MM.1S (cell line): ENCODE results near the gene LASP1.

Experiments used
- DNase-seq: peaks from one replicate; pipeline ENCODE4 v3.0.0-alpha.2; 2015
- H2AFZ ChIP-seq: fragments of 300-600 bp; sonication (generic); 2 replicates; pipeline ENCODE4 v1.6.0; 2016; ENCODE audit warnings: antibody characterized with exemption, low read length
- H3F3A ChIP-seq: fragments of 300-600 bp; sonication (generic); 2 replicates; pipeline ENCODE4 v1.6.1; 2016; ENCODE audit warnings: mild to moderate bottlenecking, antibody characterized with exemption, low read length, moderate library complexity, mixed read lengths; ENCODE audit not compliant: insufficient read depth
- H3K27ac ChIP-seq: fragments of 300-600 bp; sonication (generic); 2 replicates; pipeline ENCODE4 v1.5.1; 2016; ENCODE audit warnings: mild to moderate bottlenecking, low read length
- H3K27me3 ChIP-seq: fragments of 300-600 bp; sonication (generic); replicated peaks from 2 replicates; pipeline ENCODE4 v1.6.0; 2016; ENCODE audit warnings: low read length; ENCODE audit not compliant: insufficient read depth
- H3K36me3 ChIP-seq: fragments of 300-600 bp; sonication (generic); replicated peaks from 2 replicates; pipeline ENCODE4 v1.6.1; 2016; ENCODE audit warnings: mild to moderate bottlenecking, low read length, mixed read lengths; ENCODE audit not compliant: insufficient read depth
- H3K4me1 ChIP-seq: fragments of 300-600 bp; sonication (generic); 2 replicates; pipeline ENCODE4 v1.6.1; 2016; ENCODE audit warnings: low read length, mixed read lengths
- H3K4me2 ChIP-seq: fragments of 300-600 bp; sonication (generic); 2 replicates; pipeline ENCODE4 v1.6.0; 2016; ENCODE audit warnings: low read depth, low read length
- H3K4me3 ChIP-seq: fragments of 300-600 bp; sonication (generic); 2 replicates; pipeline ENCODE4 v1.5.1; 2016; ENCODE audit warnings: low read length, mixed read lengths
- H3K79me2 ChIP-seq: fragments of 300-600 bp; sonication (generic); 2 replicates; pipeline ENCODE4 v1.6.1; 2016; ENCODE audit warnings: mixed run types, low read length, mixed read lengths
- H3K9ac ChIP-seq: fragments of 300-600 bp; sonication (generic); 2 replicates; pipeline ENCODE4 v1.6.1; 2016; ENCODE audit warnings: low read length, mixed read lengths
- H3K9me2 ChIP-seq: fragments of 300-600 bp; sonication (generic); replicated peaks from 2 replicates; pipeline ENCODE4 v1.6.1; 2016; ENCODE audit warnings: mild to moderate bottlenecking, low read length, mixed read lengths; ENCODE audit not compliant: insufficient read depth
- H3K9me3 ChIP-seq: fragments of 300-600 bp; sonication (generic); replicated peaks from 2 replicates; pipeline ENCODE4 v1.6.1; 2016; ENCODE audit warnings: mild to moderate bottlenecking, low read length, mixed read lengths; ENCODE audit not compliant: insufficient read depth
- H4K20me1 ChIP-seq: fragments of 300-600 bp; sonication (generic); 2 replicates; pipeline ENCODE4 v1.6.1; 2016; ENCODE audit warnings: mild to moderate bottlenecking, low read length, moderate library complexity, mixed read lengths; ENCODE audit not compliant: insufficient read depth
- EZH2 ChIP-seq: fragments of 300-600 bp; sonication (generic); optimal IDR thresholded peaks from 2 replicates; pipeline ENCODE3; 2017; ENCODE audit warnings: low read depth, mild to moderate bottlenecking, antibody characterized with exemption, low read length, mixed read lengths
- EZH2phosphoT487 ChIP-seq: fragments of 300-600 bp; sonication (generic); IDR thresholded peaks from 2 replicates; pipeline ENCODE4 v1.6.1; 2018; ENCODE audit warnings: antibody characterized with exemption, low read length
- TF ChIP-seq, protein P1 (sequence below): fragments of 300-600 bp; sonication (generic); IDR thresholded peaks from 2 replicates; pipeline ENCODE4 v1.5.1; 2016; ENCODE audit warnings: antibody characterized with exemption, low read length, mixed read lengths

Gene LASP1

DNA sequence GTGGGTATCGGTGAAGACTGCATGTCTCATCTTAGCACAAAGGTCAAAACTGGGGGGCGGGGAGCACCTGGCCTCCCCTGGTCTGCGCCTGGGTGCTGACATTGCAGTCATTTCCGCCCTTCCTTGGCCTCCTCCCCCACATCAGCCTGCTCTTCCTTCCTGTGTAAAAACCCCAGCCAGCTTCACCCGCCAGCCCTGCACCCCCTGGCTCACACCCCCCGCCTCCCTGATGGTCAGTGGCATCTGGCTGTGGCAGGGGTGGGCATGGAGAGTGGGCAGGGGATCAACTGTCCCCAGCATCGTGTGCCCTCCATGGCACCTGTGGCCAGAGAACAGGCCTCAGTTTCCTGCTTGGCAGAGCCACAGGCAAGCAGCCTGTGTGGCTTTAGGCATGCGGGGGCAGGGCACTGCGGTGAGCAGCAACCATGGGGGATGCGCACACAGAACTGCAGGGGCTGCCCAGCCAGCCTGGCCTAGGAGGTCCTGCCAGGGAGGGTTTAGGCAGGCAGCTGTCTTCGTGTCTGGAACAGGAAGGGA lies 29.0 kb downstream of the LASP1 start:
- TF ChIP-seq, protein P1, sequence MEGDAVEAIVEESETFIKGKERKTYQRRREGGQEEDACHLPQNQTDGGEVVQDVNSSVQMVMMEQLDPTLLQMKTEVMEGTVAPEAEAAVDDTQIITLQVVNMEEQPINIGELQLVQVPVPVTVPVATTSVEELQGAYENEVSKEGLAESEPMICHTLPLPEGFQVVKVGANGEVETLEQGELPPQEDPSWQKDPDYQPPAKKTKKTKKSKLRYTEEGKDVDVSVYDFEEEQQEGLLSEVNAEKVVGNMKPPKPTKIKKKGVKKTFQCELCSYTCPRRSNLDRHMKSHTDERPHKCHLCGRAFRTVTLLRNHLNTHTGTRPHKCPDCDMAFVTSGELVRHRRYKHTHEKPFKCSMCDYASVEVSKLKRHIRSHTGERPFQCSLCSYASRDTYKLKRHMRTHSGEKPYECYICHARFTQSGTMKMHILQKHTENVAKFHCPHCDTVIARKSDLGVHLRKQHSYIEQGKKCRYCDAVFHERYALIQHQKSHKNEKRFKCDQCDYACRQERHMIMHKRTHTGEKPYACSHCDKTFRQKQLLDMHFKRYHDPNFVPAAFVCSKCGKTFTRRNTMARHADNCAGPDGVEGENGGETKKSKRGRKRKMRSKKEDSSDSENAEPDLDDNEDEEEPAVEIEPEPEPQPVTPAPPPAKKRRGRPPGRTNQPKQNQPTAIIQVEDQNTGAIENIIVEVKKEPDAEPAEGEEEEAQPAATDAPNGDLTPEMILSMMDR: no peak
- TF ChIP-seq EZH2phosphoT487: no peak
- no peak for TF ChIP-seq EZH2
- H3K36me3 ChIP-seq: no peaks in the 10 kb centered on the region
- H3K9ac ChIP-seq: peak overlapping the region; percentile 56
- no peaks in the 10 kb centered on the region for H3K9me2 ChIP-seq
- no peaks in the 10 kb centered on the region for H3K27me3 ChIP-seq
- peak overlapping the region; percentile 88 for H3K27ac ChIP-seq
- H3K4me1 ChIP-seq: peaks cover 33% of the 10 kb centered on the region
- H4K20me1 ChIP-seq: no peaks in the 10 kb centered on the region
- H2AFZ ChIP-seq: peak overlapping the region; percentile 65
- peak; percentile 95 for DNase-seq
- H3K79me2 ChIP-seq: peaks cover 52% of the 10 kb centered on the region
- peaks cover 15% of the 10 kb centered on the region for H3F3A ChIP-seq
- H3K9me3 ChIP-seq: no peaks in the 10 kb centered on the region
- peak overlapping the region; percentile 53 for H3K4me3 ChIP-seq
- peak overlapping the region; percentile 96 for H3K4me2 ChIP-seq

DNA sequence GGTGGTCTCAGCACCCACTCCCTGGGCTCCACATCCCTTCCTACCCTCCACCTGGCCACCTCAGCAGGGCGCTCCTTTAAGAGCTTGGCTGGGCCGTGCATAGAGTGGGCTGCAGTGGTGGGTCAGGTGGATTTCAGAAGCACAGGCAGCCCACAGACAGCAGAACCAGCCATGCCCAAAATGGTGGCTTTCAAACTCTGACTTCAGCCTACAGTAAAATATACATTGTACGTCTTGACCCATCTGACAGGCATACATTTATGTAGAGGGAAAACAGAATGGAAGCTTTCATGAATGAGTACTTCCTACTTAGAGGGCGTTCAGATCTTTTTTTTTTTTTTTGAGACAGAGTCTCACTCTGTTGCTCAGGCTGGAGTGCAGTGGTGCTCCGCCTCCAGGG lies 29.6 kb downstream of the LASP1 start:
- Histone ChIP-seq H3K4me2 (peak overlapping the region; percentile 96), H3K4me3 (peak overlapping the region; percentile 53), H4K20me1 (no peaks in the 10 kb centered on the region), H3K36me3 (no peaks in the 10 kb centered on the region), H3K9me3 (no peaks in the 10 kb centered on the region), H2AFZ (peak overlapping the region; percentile 65), H3K27me3 (no peaks in the 10 kb centered on the region), H3F3A (peaks cover 15% of the 10 kb centered on the region), H3K9me2 (no peaks in the 10 kb centered on the region), H3K4me1 (peaks cover 33% of the 10 kb centered on the region), H3K9ac (peak overlapping the region; percentile 56), H3K27ac (peak overlapping the region; percentile 88), H3K79me2 (peaks cover 55% of the 10 kb centered on the region)
- TF ChIP-seq, protein P1: no peak
- TF ChIP-seq EZH2 (no peak), EZH2phosphoT487 (no peak)
- no peak for DNase-seq

GRCh38 chr17:38900978-38901656 lies 31.3 kb downstream of the LASP1 start:
- peaks cover 72% of the 10 kb centered on the region for H3K79me2 ChIP-seq
- no peaks in the 10 kb centered on the region for H3K9me2 ChIP-seq
- H3K4me3 ChIP-seq: no peak overlapping the region
- no peaks in the 10 kb centered on the region for H3K36me3 ChIP-seq
- no peak for DNase-seq
- no peak overlapping the region for H2AFZ ChIP-seq
- no peaks in the 10 kb centered on the region for H3K9me3 ChIP-seq
- H3K4me2 ChIP-seq: no peak overlapping the region
- H3F3A ChIP-seq: peaks cover 15% of the 10 kb centered on the region
- peaks cover 33% of the 10 kb centered on the region for H3K4me1 ChIP-seq
- no peak overlapping the region for H3K27ac ChIP-seq
- H3K27me3 ChIP-seq: no peaks in the 10 kb centered on the region
- H3K9ac ChIP-seq: no peak overlapping the region
- TF ChIP-seq EZH2 (no peak), EZH2phosphoT487 (no peak)
- TF ChIP-seq, protein P1: no peak
- H4K20me1 ChIP-seq: no peaks in the 10 kb centered on the region
